K562 (cell line): ENCODE results near the gene SS18L1. TPM values are rescaled to one million over a fixed set of nuclear protein-coding genes. Genes with fewer than 3 reads are reported as not detected.
A peak's percentile ranks its signal among the peaks of the same experiment; 100 is the strongest.

ENCODE experiments used
- ARID4B ChIP-seq: sonication (generic); formaldehyde crosslinking; IDR thresholded peaks from 2 replicates; pipeline ENCODE4 v1.8.0; 2022; ENCODE audit warnings: mild to moderate bottlenecking, missing genetic modification reagents
- ATF4 ChIP-seq: fragments of 450-650 bp; formaldehyde crosslinking; IDR thresholded peaks from 2 replicates; pipeline ENCODE4 v1.4.0; 2022; ENCODE audit warnings: mild to moderate bottlenecking, moderate library complexity
- BACH1 ChIP-seq: fragments of 200-800 bp; sonication (Bioruptor generic); IDR thresholded peaks from 2 replicates; pipeline ENCODE4 v1.6.1; 2016; ENCODE audit warnings: missing genetic modification characterization, missing compliant biosample characterization
- CAMTA2 ChIP-seq: fragments of 250-450 bp; sonication (Bioruptor Pico); conservative IDR thresholded peaks from 2 replicates; pipeline ENCODE4 v1.5.1; 2022
- CHCHD3 ChIP-seq: fragments of 250-450 bp; sonication (Bioruptor Pico); IDR thresholded peaks from 2 replicates; pipeline ENCODE4 v2.1.2; 2022; ENCODE audit warnings: mild to moderate bottlenecking
- CREBBP ChIP-seq: IDR thresholded peaks from one replicate; pipeline ENCODE4 v1.6.1; 2012; ENCODE audit warnings: low read depth, mild to moderate bottlenecking, control low read depth, inconsistent platforms, low read length
- CXXC5 ChIP-seq: fragments of 250-450 bp; sonication (Bioruptor Pico); IDR thresholded peaks from 2 replicates; pipeline ENCODE4 v1.8.0; 2022; ENCODE audit warnings: inconsistent platforms, mild to moderate bottlenecking, moderate library complexity
- E2F5 ChIP-seq: sonication (generic); formaldehyde crosslinking; IDR thresholded peaks from 2 replicates; pipeline ENCODE4 v1.8.0; 2022; ENCODE audit warnings: mild to moderate bottlenecking, missing genetic modification reagents
- LCOR ChIP-seq: sonication (generic); formaldehyde crosslinking; IDR thresholded peaks from 2 replicates; pipeline ENCODE4 v1.8.0; 2022; ENCODE audit warnings: mild to moderate bottlenecking, missing genetic modification reagents
- MEIS2 ChIP-seq: fragments of 450-650 bp; IDR thresholded peaks from 2 replicates; pipeline ENCODE4 v1.6.1; 2014; ENCODE audit warnings: mild to moderate bottlenecking; ENCODE audit not compliant: partially characterized antibody
- NR3C1 ChIP-seq: sonication (generic); formaldehyde crosslinking; IDR thresholded peaks from 2 replicates; pipeline ENCODE4 v1.8.1; 2022; ENCODE audit warnings: missing genetic modification reagents
- PATZ1 ChIP-seq: fragments of 250-450 bp; sonication (Bioruptor Pico); IDR thresholded peaks from 2 replicates; pipeline ENCODE4 v1.5.0; 2020; ENCODE audit warnings: mild to moderate bottlenecking, borderline replicate concordance
- PHF21A ChIP-seq: fragments of 450-650 bp; IDR thresholded peaks from 2 replicates; pipeline ENCODE4 v1.6.1; 2017; ENCODE audit warnings: low read depth, borderline replicate concordance
- PHF8 ChIP-seq: fragments of 200-600 bp; sonication (generic); IDR thresholded peaks from 2 replicates; pipeline ENCODE4 v1.6.1; 2012; ENCODE audit warnings: mixed run types, mild to moderate bottlenecking, inconsistent platforms, low read length, moderate library complexity, borderline replicate concordance
- RFX7 ChIP-seq: fragments of 250-450 bp; sonication (Bioruptor Pico); IDR thresholded peaks from 2 replicates; pipeline ENCODE4 v1.5.1; 2021; ENCODE audit warnings: mild to moderate bottlenecking
- SLC30A9 ChIP-seq: fragments of 250-450 bp; sonication (Bioruptor Pico); IDR thresholded peaks from 2 replicates; pipeline ENCODE4 v1.8.0; 2022; ENCODE audit warnings: mild to moderate bottlenecking, moderate library complexity
- SUPT5H ChIP-seq: fragments of 450-650 bp; IDR thresholded peaks from 2 replicates; pipeline ENCODE4 v1.6.1; 2016
- ZBTB1 ChIP-seq: sonication (generic); formaldehyde crosslinking; IDR thresholded peaks from 2 replicates; pipeline ENCODE4 v1.8.1; 2023; ENCODE audit warnings: missing genetic modification reagents, low read depth, mild to moderate bottlenecking, borderline replicate concordance
- ZKSCAN1 ChIP-seq: fragments of 150-350 bp; IDR thresholded peaks from 2 replicates; pipeline ENCODE4 v1.6.1; 2016; ENCODE audit warnings: low read depth, low read length
- ZNF217 ChIP-seq: sonication (generic); formaldehyde crosslinking; IDR thresholded peaks from 2 replicates; pipeline ENCODE4 v1.8.0; 2022; ENCODE audit warnings: mild to moderate bottlenecking, missing genetic modification reagents
- ZNF41 ChIP-seq: fragments of 250-450 bp; sonication (Bioruptor Pico); conservative IDR thresholded peaks from 2 replicates; pipeline ENCODE4 v1.4.0; 2020; ENCODE audit warnings: mild to moderate bottlenecking
- ZNF583 ChIP-seq: fragments of 250-450 bp; sonication (Bioruptor Pico); IDR thresholded peaks from 2 replicates; pipeline ENCODE4 v1.4.0; 2020
- polyA plus RNA-seq, 8 experiments: library from polyadenylated mRNA; depleted of rRNA in 4 of 8; stranded (reverse) in 5 of 8; unstranded in 3 of 8; fragments of >200 nt; fragmentation: Nextera tagmentation in 2 of 8; fragmentation: Illumina TruSeq in 1 of 8; extraction: Ambion mirVana in 2 of 8; extraction: Trizol in 1 of 8; gene quantifications; 2 replicates each; pipeline versions ENCODE4 v1.2.1 to v1.2.3, GENCODE V29; 2011 to 2014; ENCODE audit warnings: inconsistent platforms in 1 of 8, missing spikeins in 1 of 8
- total RNA-seq, 7 experiments: library from RNA; depleted of rRNA in 6 of 7; stranded (reverse); fragments of >200 nt in 6 of 7; fragmentation: Illumina TruSeq in 2 of 7; extraction: Trizol in 2 of 7; gene quantifications; 2 replicates each; pipeline versions ENCODE4 v1.2.1 to v1.2.3, GENCODE V29; 2011 to 2021; ENCODE audit warnings: low replicate concordance in 1 of 7

The SS18L1 gene
- total and polyA plus RNA-seq, 9 of the 15 experiments (the other 6 are each of a cell fraction or from before 2014, with no cell fraction given), result 2.7 to 28.3 (median 15.1) TPM

GRCh38 chr20:62146019-62146755 is 2.6 kb downstream of the SS18L1 start (continued):
- TF ChIP-seq E2F5 (CRISPR knock-in tag), result peak; percentile 17; the same call in 1 of the 2 replicates
- peak; percentile 74 for TF ChIP-seq ARID4B (CRISPR knock-in tag)
- TF ChIP-seq PATZ1 (CRISPR knock-in tag), result no peak
- TF ChIP-seq SUPT5H, result no peak
- no peak for TF ChIP-seq NR3C1
- TF ChIP-seq SLC30A9, result no peak
- TF ChIP-seq BACH1 (tag), result no peak
- peak; percentile 73 for TF ChIP-seq ZNF583 (CRISPR knock-in tag)
- no peak for TF ChIP-seq ZKSCAN1
- TF ChIP-seq CAMTA2 (CRISPR knock-in tag), result no peak
- no peak for TF ChIP-seq CREBBP
- TF ChIP-seq ZNF217 (CRISPR knock-in tag), result no peak
- no peak for TF ChIP-seq PHF21A
- TF ChIP-seq CXXC5 (CRISPR knock-in tag), result peak; percentile 99
- TF ChIP-seq MEIS2, result peak; percentile 54
- no peak for TF ChIP-seq ZNF41 (CRISPR knock-in tag)
- TF ChIP-seq ATF4 (CRISPR knock-in tag), result no peak
- no peak for TF ChIP-seq PHF8
- no peak for TF ChIP-seq ZBTB1
- no peak for TF ChIP-seq CHCHD3 (CRISPR knock-in tag)
- TF ChIP-seq LCOR (CRISPR knock-in tag), result peak; percentile 52; the same call in 1 of the 2 replicates
- TF ChIP-seq RFX7 (CRISPR knock-in tag), result no peak
